ENCODE results near the gene CTNNA3. TPM values are rescaled to one million over a fixed set of nuclear protein-coding genes. Genes with fewer than 3 reads are reported as not detected.

The CTNNA3 gene
- total and polyA plus RNA-seq, 2 of the 4 experiments (the other 2 are of a cell fraction), result 0.19 to 0.90 TPM

DNA sequence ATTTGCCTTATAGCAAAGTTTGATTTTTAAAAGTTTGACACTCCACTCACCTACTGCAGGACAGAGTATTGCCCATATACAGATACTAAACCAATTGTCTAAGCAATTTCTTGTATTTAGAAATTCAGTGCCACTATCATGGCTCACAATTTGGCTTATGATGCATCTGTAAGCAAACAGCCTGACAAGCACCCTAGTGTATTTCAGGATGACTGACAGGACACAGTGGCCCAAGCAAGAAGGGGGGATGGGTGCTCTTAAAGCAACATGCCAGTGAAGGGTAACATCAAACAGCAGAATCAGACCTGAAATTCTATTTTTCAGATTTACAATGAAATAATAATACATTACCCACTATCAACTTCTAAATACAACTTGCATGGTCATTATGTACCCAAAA is 30.5 kb downstream of the CTNNA3 start:
- no peak overlapping the region for H3K9ac ChIP-seq (ENCODE audit: low read depth, low read length)
- no peaks in the 10 kb centered on the region for H3K79me1 ChIP-seq (ENCODE audit: low read depth in 1 of 2, low read length in 2 of 2)
- H4K5ac ChIP-seq (ENCODE audit: low read depth, low read length), result no peak overlapping the region
- BruUV-seq (replicated peaks), result no TSS peak
- H4K91ac ChIP-seq (ENCODE audit: insufficient read depth, low read depth, low read length), result no peak overlapping the region
- no peak overlapping the region for H3K4ac ChIP-seq (ENCODE audit: low read depth, low read length)
- H3K56ac ChIP-seq (ENCODE audit: extremely low read depth, insufficient read depth, low read length), result no peak overlapping the region
- dilution Hi-C loops (cut with HindIII; ENCODE audit: low sequenced_read_pairs, unreplicated experiment) (no loop called here), in situ Hi-C loops (cut with MboI; ENCODE audit: low sequenced_read_pairs) (no loop called here), intact Hi-C loops (cut with micrococcal nuclease) (loop anchor here (10.0 kb wide), 1 partner anchor 141 kb away; no protein-coding TSS in a partner anchor)
- H3K4me2 ChIP-seq (ENCODE audit: low read depth, low read length), result no peak overlapping the region
- no peak for ATAC-seq (ENCODE audit: low read depth)
- H3K14ac ChIP-seq (replicated peaks; ENCODE audit: low read depth, low read length), result no peak overlapping the region
- no peaks in the 10 kb centered on the region for H3K27me3 ChIP-seq (ENCODE audit: control insufficient read depth, insufficient read depth, low read length)
- no peaks in the 10 kb centered on the region for H3K9me3 ChIP-seq (ENCODE audit: control insufficient read depth, insufficient read depth, low read length)
- no peak overlapping the region for H3K4me3 ChIP-seq (ENCODE audit: insufficient read depth, low read depth, low read length)
- H3K23ac ChIP-seq (ENCODE audit: low read depth, low read length), result no peak overlapping the region
- TF ChIP-seq MAZ (IDR thresholded peaks at IDR 0.05; ENCODE audit: borderline replicate concordance, low read depth, low read length), result no peak
- no peak for TF ChIP-seq BHLHE40 (IDR thresholded peaks at IDR 0.05; ENCODE audit: low read depth, low read length)
- no peak for TF ChIP-seq SMC3 (IDR thresholded peaks at IDR 0.05; ENCODE audit: low read depth, low read length)
- no peak for TF ChIP-seq CHD1 (IDR thresholded peaks at IDR 0.05; ENCODE audit: low read depth, low read length)
- no peak for TF ChIP-seq FOS (IDR thresholded peaks at IDR 0.05; ENCODE audit: low read depth, low read length)
- TF ChIP-seq, protein P1, sequence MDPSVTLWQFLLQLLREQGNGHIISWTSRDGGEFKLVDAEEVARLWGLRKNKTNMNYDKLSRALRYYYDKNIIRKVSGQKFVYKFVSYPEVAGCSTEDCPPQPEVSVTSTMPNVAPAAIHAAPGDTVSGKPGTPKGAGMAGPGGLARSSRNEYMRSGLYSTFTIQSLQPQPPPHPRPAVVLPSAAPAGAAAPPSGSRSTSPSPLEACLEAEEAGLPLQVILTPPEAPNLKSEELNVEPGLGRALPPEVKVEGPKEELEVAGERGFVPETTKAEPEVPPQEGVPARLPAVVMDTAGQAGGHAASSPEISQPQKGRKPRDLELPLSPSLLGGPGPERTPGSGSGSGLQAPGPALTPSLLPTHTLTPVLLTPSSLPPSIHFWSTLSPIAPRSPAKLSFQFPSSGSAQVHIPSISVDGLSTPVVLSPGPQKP (IDR thresholded peaks at IDR 0.05; ENCODE audit: borderline replicate concordance, low read depth, low read length), result no peak
- no peak for TF ChIP-seq USF2 (IDR thresholded peaks at IDR 0.05; ENCODE audit: low read depth, low read length)
- TF ChIP-seq RFX5 (IDR thresholded peaks at IDR 0.05; ENCODE audit: low read depth, low read length), result no peak
- H3K9me1 ChIP-seq (ENCODE audit: insufficient read depth, low read length), result no peaks in the 10 kb centered on the region
- H2BK120ac ChIP-seq (ENCODE audit: low read depth, low read length), result no peak overlapping the region
- CTCF ChIA-PET, result no interaction called here
- H2AK9ac ChIP-seq (replicated peaks; ENCODE audit: low read depth, low read length, poor library complexity), result no peak overlapping the region
- H3K27ac ChIP-seq (ENCODE audit: insufficient read depth, low read length), result no peak overlapping the region
- no peaks in the 10 kb centered on the region for H4K20me1 ChIP-seq (ENCODE audit: insufficient read depth, low read length)
- H2BK5ac ChIP-seq (ENCODE audit: low read depth, low read length, poor library complexity, severe bottlenecking), result no peak overlapping the region
- no peaks in the 10 kb centered on the region for H3K36me3 ChIP-seq (ENCODE audit: control insufficient read depth, insufficient read depth, low read length)
- H4K8ac ChIP-seq (ENCODE audit: low read depth in 2 of 2, low read length in 2 of 2), result no peak overlapping the region
- H2BK20ac ChIP-seq (ENCODE audit: low read depth, low read length), result no peak overlapping the region
- no peaks in the 10 kb centered on the region for H3K4me1 ChIP-seq (ENCODE audit: control insufficient read depth, insufficient read depth, low read length)
- H2AFZ ChIP-seq (replicated peaks; ENCODE audit: low read length, poor library complexity), result no peak overlapping the region
- POLR2A ChIA-PET (ENCODE audit: unreplicated experiment), result no interaction called here
- no peak overlapping the region for H2BK15ac ChIP-seq (ENCODE audit: low read depth, low read length)
- no peak for DNase-seq
- H3K18ac ChIP-seq (ENCODE audit: low read depth, low read length), result no peak overlapping the region
- no peak overlapping the region for H2AK5ac ChIP-seq (ENCODE audit: low read depth, low read length)
